H1 (cell line): ENCODE measurements around the gene ZRANB2. TPM values are rescaled to one million over a fixed set of nuclear protein-coding genes. Genes with fewer than 3 reads are reported as not detected.

Experiments
- HDAC6 ChIP-seq: IDR thresholded peaks from one replicate; pipeline ENCODE4 v1.7.1; 2012; ENCODE audit warnings: low read depth, mild to moderate bottlenecking, inconsistent platforms, low read length, moderate library complexity
- JUND ChIP-seq: IDR thresholded peaks from 2 replicates; pipeline ENCODE4 v1.6.1; 2011; ENCODE audit warnings: mild to moderate bottlenecking, improper control_type of control experiment, low read length
- SP1 ChIP-seq: IDR thresholded peaks from 2 replicates; pipeline ENCODE4 v1.6.1; 2011; ENCODE audit warnings: low read depth, low read length
- SP4 ChIP-seq: IDR thresholded peaks from 2 replicates; pipeline ENCODE4 v1.6.1; 2012; ENCODE audit warnings: low read length, inconsistent platforms
- TAF1 ChIP-seq: IDR thresholded peaks from 2 replicates; pipeline ENCODE4 v1.6.1; 2011; ENCODE audit warnings: mild to moderate bottlenecking, low read depth, low read length
- TBP ChIP-seq: IDR thresholded peaks from 2 replicates; pipeline ENCODE4 v1.6.1; 2011; ENCODE audit warnings: low read depth, low read length, improper control_type of control experiment
- polyA plus RNA-seq, 7 experiments: library from polyadenylated mRNA; depleted of rRNA in 3 of 7; stranded (reverse) in 5 of 7; unstranded in 2 of 7; fragments of >200 nt in 5 of 7; fragments of 200-250 nt in 2 of 7; gene quantifications; 1 replicate in 5 of 7; 2 replicates in 1 of 7; 4 replicates in 1 of 7; pipeline versions ENCODE4 v1.2.1 to v1.2.3, GENCODE V29; 2011 to 2013; ENCODE audit warnings: missing spikeins in 2 of 7, mixed read lengths in 2 of 7
- total RNA-seq: library from RNA; stranded (reverse); fragmentation: NEBNext Ultra II Directional; extraction: Animal tissue kit (Norgen Biotek cat#: 25700); gene quantifications from 2 replicates; pipeline ENCODE4 v1.2.1, GENCODE V29; 2021
- TF ChIP-seq, protein P1 (sequence below): IDR thresholded peaks from 2 replicates; pipeline ENCODE4 v1.6.1; 2012; ENCODE audit warnings: low read length, inconsistent platforms
- TF ChIP-seq, protein P2 (sequence below): IDR thresholded peaks from 2 replicates; pipeline ENCODE4 v1.6.1; 2012; ENCODE audit warnings: inconsistent platforms

ZRANB2 gene
- total and polyA plus RNA-seq, 2 of the 8 experiments (the other 6 are each of a cell fraction or from before 2014, with no cell fraction given): 35.8 to 103 TPM

DNA sequence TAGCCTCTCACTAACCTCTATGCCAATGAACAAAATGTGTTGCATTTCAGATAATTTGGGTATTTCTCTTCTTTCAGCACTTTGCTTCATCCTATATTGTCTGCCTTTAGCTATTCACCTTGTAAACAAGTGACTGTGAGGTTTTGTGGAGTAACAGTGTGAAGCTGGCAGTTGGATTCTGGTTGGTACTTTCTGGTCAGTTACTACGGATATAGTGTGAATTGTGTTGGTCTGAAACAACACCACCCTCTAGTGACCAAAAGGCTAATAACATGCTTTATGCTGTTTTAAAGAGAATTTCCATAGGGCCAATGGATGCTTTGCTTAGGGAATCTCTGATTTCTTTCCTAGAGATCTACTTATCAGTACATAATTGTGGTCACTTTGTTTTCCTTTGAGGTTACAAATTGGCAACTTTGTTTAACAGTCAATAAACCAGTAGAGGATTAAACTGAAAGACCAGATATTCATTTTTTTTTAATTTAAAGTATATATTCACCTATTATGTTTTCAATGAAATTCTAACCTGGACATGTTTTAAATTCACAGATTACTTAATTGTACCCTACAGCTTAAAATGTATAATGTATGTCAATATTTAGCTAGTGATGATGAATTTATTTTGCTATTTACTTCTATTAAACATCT, 30.8 kb downstream of the ZRANB2 start (continued):
- TF ChIP-seq TBP (no peak), HDAC6 (no peak), JUND (no peak), SP1 (no peak), SP4 (no peak), TAF1 (no peak)
- TF ChIP-seq, protein P1, sequence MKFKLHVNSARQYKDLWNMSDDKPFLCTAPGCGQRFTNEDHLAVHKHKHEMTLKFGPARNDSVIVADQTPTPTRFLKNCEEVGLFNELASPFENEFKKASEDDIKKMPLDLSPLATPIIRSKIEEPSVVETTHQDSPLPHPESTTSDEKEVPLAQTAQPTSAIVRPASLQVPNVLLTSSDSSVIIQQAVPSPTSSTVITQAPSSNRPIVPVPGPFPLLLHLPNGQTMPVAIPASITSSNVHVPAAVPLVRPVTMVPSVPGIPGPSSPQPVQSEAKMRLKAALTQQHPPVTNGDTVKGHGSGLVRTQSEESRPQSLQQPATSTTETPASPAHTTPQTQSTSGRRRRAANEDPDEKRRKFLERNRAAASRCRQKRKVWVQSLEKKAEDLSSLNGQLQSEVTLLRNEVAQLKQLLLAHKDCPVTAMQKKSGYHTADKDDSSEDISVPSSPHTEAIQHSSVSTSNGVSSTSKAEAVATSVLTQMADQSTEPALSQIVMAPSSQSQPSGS: no peak
- TF ChIP-seq, protein P2, sequence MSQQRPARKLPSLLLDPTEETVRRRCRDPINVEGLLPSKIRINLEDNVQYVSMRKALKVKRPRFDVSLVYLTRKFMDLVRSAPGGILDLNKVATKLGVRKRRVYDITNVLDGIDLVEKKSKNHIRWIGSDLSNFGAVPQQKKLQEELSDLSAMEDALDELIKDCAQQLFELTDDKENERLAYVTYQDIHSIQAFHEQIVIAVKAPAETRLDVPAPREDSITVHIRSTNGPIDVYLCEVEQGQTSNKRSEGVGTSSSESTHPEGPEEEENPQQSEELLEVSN: no peak
- TF ChIP-seq, all 59 proteins: peak for 2
